Naive thymus-derived CD4-positive, alpha-beta T cell (primary cell): ENCODE data around the gene C11orf91. TPM values are rescaled to one million over a fixed set of nuclear protein-coding genes. Genes with fewer than 3 reads are reported as not detected.

Experiments used
- ATAC-seq: fragments of 150-1000 bp; cut with Tn5 transposase; 2 replicates; pipeline ENCODE4 v1.10.0; 2021; ENCODE audit warnings: mild to moderate bottlenecking, moderate library complexity
- CTCF ChIA-PET: fragments of 350-600 bp; sonication (Branson Sonifier 250); formaldehyde crosslinking; loops from one replicate; lab custom pipeline; 2021; ENCODE audit warnings: antibody characterized with exemption; lab: Charles Lee
- POLR2A ChIA-PET: fragments of 350-600 bp; sonication (Branson Sonifier 250); formaldehyde crosslinking; loops from one replicate; lab custom pipeline; 2021; ENCODE audit warnings: antibody characterized with exemption, inconsistent platforms; lab: Charles Lee
- DNase-seq, 9 donors: peaks; one replicate each; pipeline versions ENCODE4 v3.0.0 to v3.0.0-alpha.2; 2020 to 2022; ENCODE audit warnings: mixed read lengths in 1 of 9
- H3K27ac ChIP-seq: one replicate; pipeline ENCODE4 v1.7.0; 2013; ENCODE audit warnings: mild to moderate bottlenecking, low read depth, low read length, moderate library complexity
- H3K27me3 ChIP-seq, 2 donors: one replicate each; pipeline ENCODE4 v1.7.0; 2013; ENCODE audit warnings: low read length in 2 of 2, mild to moderate bottlenecking in 2 of 2, moderate library complexity in 2 of 2; ENCODE audit not compliant: control insufficient read depth in 2 of 2, insufficient read depth in 2 of 2
- H3K36me3 ChIP-seq, 3 experiments: 1 replicate in 2 of 3; 2 replicates in 1 of 3; pipeline ENCODE4 v1.7.0; 2013; ENCODE audit warnings: low read length in 3 of 3, mild to moderate bottlenecking in 3 of 3, moderate library complexity in 1 of 3; ENCODE audit not compliant: insufficient read depth in 3 of 3, control insufficient read depth in 2 of 3
- H3K4me1 ChIP-seq, 2 donors: one replicate each; pipeline ENCODE4 v1.7.0; 2013; ENCODE audit warnings: low read length in 2 of 2, mild to moderate bottlenecking in 2 of 2, moderate library complexity in 1 of 2; ENCODE audit not compliant: control insufficient read depth in 2 of 2, insufficient read depth in 2 of 2
- H3K4me3 ChIP-seq: 2 replicates; pipeline ENCODE4 v1.7.0; 2013; ENCODE audit warnings: mild to moderate bottlenecking, low read length
- H3K9me3 ChIP-seq, 3 experiments: 1 replicate in 2 of 3; 2 replicates in 1 of 3; pipeline ENCODE4 v1.7.0; 2013; ENCODE audit warnings: low read length in 3 of 3; ENCODE audit not compliant: control insufficient read depth in 2 of 3
- H3K27ac Mint-ChIP-seq, 9 donors: one replicate each; pipeline ENCODE4 v1.8.0; 2020 to 2022; ENCODE audit warnings: mixed read lengths in 9 of 9, mild to moderate bottlenecking in 8 of 9, moderate library complexity in 5 of 9, inconsistent platforms in 2 of 9
- H3K27me3 Mint-ChIP-seq, 5 donors: one replicate each; pipeline ENCODE4 v1.8.0; 2021 to 2022; ENCODE audit warnings: mixed read lengths in 5 of 5, mild to moderate bottlenecking in 1 of 5
- H3K36me3 Mint-ChIP-seq, 5 donors: one replicate each; pipeline ENCODE4 v1.8.0; 2020 to 2022; ENCODE audit warnings: mixed read lengths in 5 of 5, mild to moderate bottlenecking in 3 of 5, inconsistent platforms in 1 of 5
- H3K4me1 Mint-ChIP-seq, 7 donors: one replicate each; pipeline ENCODE4 v1.8.0; 2020 to 2022; ENCODE audit warnings: mixed read lengths in 7 of 7, mild to moderate bottlenecking in 3 of 7, inconsistent platforms in 1 of 7
- H3K4me3 Mint-ChIP-seq, 10 donors: one replicate each; pipeline ENCODE4 v1.8.0; 2020 to 2022; ENCODE audit warnings: mild to moderate bottlenecking in 10 of 10, mixed read lengths in 10 of 10, moderate library complexity in 6 of 10, inconsistent platforms in 2 of 10
- H3K9me3 Mint-ChIP-seq, 11 donors: one replicate each; pipeline ENCODE4 v1.8.0; 2020 to 2022; ENCODE audit warnings: mixed read lengths in 11 of 11, mild to moderate bottlenecking in 4 of 11, inconsistent platforms in 1 of 11, moderate library complexity in 1 of 11
- intact Hi-C, 2 donors: fragments of 100-400 bp; cut with micrococcal nuclease; formaldehyde crosslinking; loops; one replicate each; pipeline ENCODE4 v1.15.1; 2023
- polyA plus RNA-seq, 2 donors: library from polyadenylated mRNA; unstranded; fragments of 300-500 nt; fragmentation: Illumina TruSeq; gene quantifications; one replicate each; pipeline ENCODE4 v1.2.3, GENCODE V29; 2021
- total RNA-seq, 6 experiments: library from RNA in 5 of 6; stranded (reverse) in 5 of 6; gene quantifications; 1 replicate in 5 of 6; 2 replicates in 1 of 6; pipeline ENCODE4 v1.2.3 and lab custom pipeline; 2021 to 2026

The C11orf91 gene
- total and polyA plus RNA-seq, 7 experiments from 2014 or later, result not detected

- no peak for ATAC-seq
- H3K27ac ChIP-seq, result no peak overlapping the region
- DNase-seq, result no peak
- no peaks in the 10 kb centered on the region for H3K27me3 ChIP-seq
- Mint-ChIP-seq H3K9me3 (peaks cover 0 to 5% (median 0%) of the 10 kb centered on the region in 11 donors), H3K4me3 (no peak overlapping the region), H3K27me3 (peaks cover 4 to 20% (median 7%) of the 10 kb centered on the region in 5 donors), H3K4me1 (peaks cover 2 to 4% (median 3%) of the 10 kb centered on the region in 7 donors), H3K27ac (no peak overlapping the region), H3K36me3 (peaks cover 0 to 4% (median 0%) of the 10 kb centered on the region in 5 donors)
- ChIA-PET CTCF (no interaction called here), POLR2A (no interaction called here)
- H3K9me3 ChIP-seq, result no peaks in the 10 kb centered on the region
- intact Hi-C loops, result no loop called here
- H3K4me3 ChIP-seq, result no peak overlapping the region
- no peaks in the 10 kb centered on the region for H3K36me3 ChIP-seq
- H3K4me1 ChIP-seq, result no peaks in the 10 kb centered on the region
Observed at GRCh38 chr11:33691066-33691864, 9.4 kb downstream of the C11orf91 start.

- DNase-seq (no peak), ATAC-seq (peak; percentile 8)
- H3K9me3 Mint-ChIP-seq, result peaks cover 0 to 5% (median 0%) of the 10 kb centered on the region in 11 donors
- POLR2A ChIA-PET, result no interaction called here
- intact Hi-C loops, result no loop called here
- Histone ChIP-seq H3K27ac (no peak overlapping the region), H3K4me3 (no peak overlapping the region), H3K9me3 (no peaks in the 10 kb centered on the region), H3K27me3 (no peaks in the 10 kb centered on the region), H3K36me3 (no peaks in the 10 kb centered on the region), H3K4me1 (no peaks in the 10 kb centered on the region)
- H3K27ac Mint-ChIP-seq, result no peak overlapping the region
- CTCF ChIA-PET, result no interaction called here
- H3K4me1 Mint-ChIP-seq, result peaks cover 0 to 3% (median 0%) of the 10 kb centered on the region in 7 donors
- peaks cover 0 to 4% (median 0%) of the 10 kb centered on the region in 5 donors for H3K36me3 Mint-ChIP-seq
- H3K27me3 Mint-ChIP-seq, result peaks cover 0 to 15% (median 5%) of the 10 kb centered on the region in 5 donors
- H3K4me3 Mint-ChIP-seq, result no peak overlapping the region
Observed at GRCh38 chr11:33690290-33691065, 10.1 kb downstream of the C11orf91 start.

- no peak overlapping the region for H3K27ac Mint-ChIP-seq
- ATAC-seq (no peak), DNase-seq (no peak)
- ChIA-PET POLR2A (no interaction called here), CTCF (no interaction called here)
- Histone ChIP-seq H3K4me1 (no peaks in the 10 kb centered on the region), H3K27me3 (no peaks in the 10 kb centered on the region), H3K27ac (no peak overlapping the region), H3K9me3 (no peaks in the 10 kb centered on the region), H3K4me3 (no peak overlapping the region), H3K36me3 (no peaks in the 10 kb centered on the region)
- peaks cover 0 to 4% (median 0%) of the 10 kb centered on the region in 5 donors for H3K36me3 Mint-ChIP-seq
- H3K27me3 Mint-ChIP-seq, result peaks cover 3 to 16% (median 5%) of the 10 kb centered on the region in 5 donors
- H3K9me3 Mint-ChIP-seq, result peaks cover 0 to 5% (median 0%) of the 10 kb centered on the region in 11 donors
- H3K4me3 Mint-ChIP-seq, result no peak overlapping the region
- intact Hi-C loops, result loop anchor here in 1 of 2 donors (5.0 kb wide), 1 partner anchor 327 kb away; no protein-coding TSS in a partner anchor
- peaks cover 0 to 3% (median 0%) of the 10 kb centered on the region in 7 donors for H3K4me1 Mint-ChIP-seq
Observed at GRCh38 chr11:33689501-33689900, 11.1 kb downstream of the C11orf91 start.

- H3K36me3 ChIP-seq, result no peaks in the 10 kb centered on the region
- Mint-ChIP-seq H3K9me3 (peaks cover 0 to 5% (median 0%) of the 10 kb centered on the region in 11 donors), H3K27me3 (peaks cover 4 to 17% (median 9%) of the 10 kb centered on the region in 5 donors), H3K27ac (no peak overlapping the region), H3K4me3 (no peak overlapping the region), H3K4me1 (peaks cover 0 to 3% (median 0%) of the 10 kb centered on the region in 7 donors), H3K36me3 (peaks cover 0 to 4% (median 0%) of the 10 kb centered on the region in 5 donors)
- no peak overlapping the region for H3K27ac ChIP-seq
- no peaks in the 10 kb centered on the region for H3K9me3 ChIP-seq
- no peak for ATAC-seq
- no peak overlapping the region for H3K4me3 ChIP-seq
- ChIA-PET CTCF (no interaction called here), POLR2A (no interaction called here)
- DNase-seq, result no peak
- no peaks in the 10 kb centered on the region for H3K4me1 ChIP-seq
- intact Hi-C loops, result loop anchor here in 1 of 2 donors (5.0 kb wide), 1 partner anchor 327 kb away; no protein-coding TSS in a partner anchor
- H3K27me3 ChIP-seq, result no peaks in the 10 kb centered on the region
Observed at GRCh38 chr11:33689085-33689484, 11.5 kb downstream of the C11orf91 start.

- no peaks in the 10 kb centered on the region for H3K9me3 ChIP-seq
- no peak overlapping the region for H3K4me3 Mint-ChIP-seq
- peaks cover 0 to 4% of the 10 kb centered on the region in 2 donors for H3K27me3 ChIP-seq
- H3K27me3 Mint-ChIP-seq, result peaks cover 11 to 29% (median 16%) of the 10 kb centered on the region in 5 donors
- POLR2A ChIA-PET, result interaction anchor here (0.7 kb wide), 1 partner anchor 64 kb away, joined by 5 read pairs; no protein-coding TSS in a partner anchor
- H3K4me1 Mint-ChIP-seq, result peaks cover 0 to 3% (median 0%) of the 10 kb centered on the region in 7 donors
- CTCF ChIA-PET, result no interaction called here
- H3K4me1 ChIP-seq, result no peaks in the 10 kb centered on the region
- H3K36me3 Mint-ChIP-seq, result peaks cover 0 to 4% (median 0%) of the 10 kb centered on the region in 5 donors
- H3K4me3 ChIP-seq, result no peak overlapping the region
- no peak for ATAC-seq
- H3K27ac ChIP-seq, result no peak overlapping the region
- no peak overlapping the region for H3K27ac Mint-ChIP-seq
- H3K9me3 Mint-ChIP-seq, result peaks cover 0 to 5% (median 0%) of the 10 kb centered on the region in 11 donors
- no peaks in the 10 kb centered on the region for H3K36me3 ChIP-seq
- intact Hi-C loops, result loop anchor here in 1 of 2 donors (5.0 kb wide), 1 partner anchor 326 kb away; no protein-coding TSS in a partner anchor
- no peak for DNase-seq
Observed at GRCh38 chr11:33687733-33688479, 12.7 kb downstream of the C11orf91 start.

- H3K27me3 ChIP-seq, result peaks cover 0 to 9% of the 10 kb centered on the region in 2 donors
- H3K27ac Mint-ChIP-seq, result no peak overlapping the region
- no peak overlapping the region for H3K4me3 Mint-ChIP-seq
- H3K36me3 Mint-ChIP-seq, result peaks cover 0 to 4% (median 0%) of the 10 kb centered on the region in 5 donors
- no peaks in the 10 kb centered on the region for H3K4me1 ChIP-seq
- POLR2A ChIA-PET, result no interaction called here
- no peak for DNase-seq
- no peak for ATAC-seq
- H3K27ac ChIP-seq, result no peak overlapping the region
- peaks cover 0 to 3% (median 0%) of the 10 kb centered on the region in 7 donors for H3K4me1 Mint-ChIP-seq
- CTCF ChIA-PET, result interaction anchor here (0.7 kb wide), 1 partner anchor 495 kb away, joined by 3 read pairs; no protein-coding TSS in a partner anchor
- no peaks in the 10 kb centered on the region for H3K9me3 ChIP-seq
- peaks cover 0 to 5% (median 0%) of the 10 kb centered on the region in 11 donors for H3K9me3 Mint-ChIP-seq
- no peaks in the 10 kb centered on the region for H3K36me3 ChIP-seq
- intact Hi-C loops, result loop anchor here in 1 of 2 donors (5.0 kb wide), 1 partner anchor 323 kb away; no protein-coding TSS in a partner anchor
- peaks cover 27 to 49% (median 39%) of the 10 kb centered on the region in 5 donors for H3K27me3 Mint-ChIP-seq
- H3K4me3 ChIP-seq, result no peak overlapping the region
Observed at GRCh38 chr11:33685082-33685481, 15.5 kb downstream of the C11orf91 start.
